Measurements from ENCODE around the gene RASSF7.
A peak's percentile ranks its signal among the peaks of the same experiment; 100 is the strongest.

Gene RASSF7

DNA sequence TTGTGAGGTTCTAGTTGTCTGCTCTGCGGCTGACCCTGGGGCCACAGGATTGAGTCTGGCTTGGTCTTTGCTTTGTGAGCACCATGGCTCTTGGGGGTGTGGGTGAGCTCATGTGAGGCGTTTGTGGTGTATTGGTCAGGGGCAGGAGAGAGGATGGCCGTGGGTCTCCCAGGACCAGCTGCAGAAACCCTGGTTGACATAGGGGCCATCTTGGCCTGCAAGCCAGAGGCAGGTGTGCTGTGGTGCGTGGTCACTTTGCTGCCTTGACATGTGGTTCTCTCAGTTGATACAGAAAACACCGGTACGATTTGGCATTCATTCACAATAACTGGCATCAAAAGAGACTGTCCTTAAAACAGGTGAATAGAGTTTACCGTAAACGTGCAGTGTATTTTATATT lies 26.8 kb downstream of the RASSF7 start:
- no peak for DNase-seq

DNA sequence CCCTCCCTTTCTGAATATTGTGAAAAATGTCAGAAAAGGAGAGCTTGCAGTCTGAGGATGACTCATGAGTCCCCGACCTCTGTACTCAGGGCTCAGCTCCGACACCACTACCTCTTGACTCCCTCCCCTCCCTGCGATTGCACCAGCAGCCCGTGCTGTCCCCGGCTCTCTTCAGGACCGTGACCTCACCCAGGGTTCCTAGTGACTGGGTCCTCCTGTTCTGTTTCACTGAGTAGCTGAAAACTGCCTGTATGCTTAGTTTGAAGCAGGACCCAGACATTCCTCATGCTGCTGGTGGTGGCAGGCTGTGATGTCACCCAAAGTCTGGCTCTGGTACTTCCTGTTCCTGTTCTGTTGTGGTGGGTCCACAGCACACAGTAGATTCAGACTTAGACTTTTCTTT lies 27.2 kb downstream of the RASSF7 start:
- DNase-seq, result peak; percentile 79

DNA sequence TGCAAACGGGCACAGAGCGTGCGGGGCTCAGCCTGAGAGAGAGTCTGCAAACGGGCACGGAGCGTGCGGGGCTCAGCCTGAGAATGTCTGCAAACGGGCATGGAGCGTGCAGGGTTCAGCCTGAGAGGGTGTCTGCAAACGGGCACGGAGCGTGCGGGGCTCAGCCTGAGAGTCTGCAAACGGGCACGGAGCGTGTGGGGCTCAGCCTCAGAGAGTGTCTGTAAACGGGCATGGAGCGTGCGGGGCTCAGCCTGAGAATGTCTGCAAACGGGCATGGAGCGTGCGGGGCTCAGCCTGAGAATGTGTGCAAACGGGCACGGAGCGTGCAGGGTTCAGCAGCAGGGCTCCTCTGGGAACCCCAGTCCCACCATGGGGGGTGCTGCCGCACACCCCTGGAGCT lies 29.0 kb downstream of the RASSF7 start:
- DNase-seq, result no peak

DNA sequence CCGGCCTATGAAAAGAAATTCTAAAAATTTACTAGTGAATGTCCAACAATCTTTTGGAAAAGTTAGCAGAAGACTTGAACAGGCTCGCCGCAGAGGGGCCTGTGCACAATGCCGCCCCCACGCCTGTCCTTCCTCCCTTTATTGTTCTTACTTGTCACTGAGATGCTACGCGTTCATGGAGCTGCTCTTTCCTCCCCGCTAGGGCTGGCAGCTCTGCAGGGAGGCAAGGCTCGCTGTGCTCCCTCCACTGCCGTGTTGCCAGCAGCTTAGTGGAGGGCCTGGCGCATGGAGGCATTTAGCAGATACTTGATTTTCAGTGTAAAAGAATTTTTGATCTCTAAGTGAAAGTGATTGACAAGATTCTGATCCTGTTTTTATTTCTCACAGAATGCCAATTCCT lies 30.2 kb downstream of the RASSF7 start:
- no peak for DNase-seq

DNA sequence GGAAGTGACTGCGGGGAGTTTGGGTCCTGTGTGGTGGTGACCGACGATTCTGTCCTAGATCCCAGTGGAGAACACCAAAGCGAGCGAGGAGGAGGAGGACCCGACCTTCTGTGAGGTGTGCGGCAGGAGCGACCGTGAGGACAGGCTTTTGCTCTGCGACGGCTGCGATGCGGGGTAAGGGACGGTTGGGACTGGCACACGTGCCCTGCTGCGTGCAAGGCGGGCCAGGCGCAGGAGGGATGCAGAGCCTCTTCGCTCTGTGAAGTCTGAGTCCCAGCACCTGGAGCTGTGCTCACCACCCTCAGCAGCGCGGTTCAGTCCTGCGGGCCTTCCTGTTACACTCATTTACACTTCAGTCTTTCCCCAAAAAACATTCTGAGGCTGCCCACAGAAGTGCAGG lies 31.7 kb downstream of the RASSF7 start:
- DNase-seq, result no peak

DNA sequence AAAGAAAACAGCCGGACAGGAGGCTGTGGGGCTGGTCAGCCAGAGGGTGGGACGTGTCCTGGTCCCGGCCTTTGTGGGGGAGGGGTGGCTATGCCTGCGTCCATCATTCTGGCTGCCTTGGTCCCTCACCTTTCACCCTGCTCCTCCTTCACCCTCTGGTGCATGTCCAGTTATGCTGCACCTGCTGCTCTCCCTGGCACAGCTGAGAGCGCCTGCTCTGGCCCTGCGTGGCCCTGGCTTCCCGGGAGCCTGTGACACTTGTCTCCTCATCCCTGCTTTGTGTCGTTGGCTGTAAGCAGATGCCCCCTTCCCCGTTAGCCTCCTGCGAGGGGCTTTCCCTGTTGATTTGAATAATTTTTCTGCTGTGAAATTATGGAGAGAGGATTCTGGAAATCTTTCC lies 32.1 kb downstream of the RASSF7 start:
- DNase-seq, result no peak

DNA sequence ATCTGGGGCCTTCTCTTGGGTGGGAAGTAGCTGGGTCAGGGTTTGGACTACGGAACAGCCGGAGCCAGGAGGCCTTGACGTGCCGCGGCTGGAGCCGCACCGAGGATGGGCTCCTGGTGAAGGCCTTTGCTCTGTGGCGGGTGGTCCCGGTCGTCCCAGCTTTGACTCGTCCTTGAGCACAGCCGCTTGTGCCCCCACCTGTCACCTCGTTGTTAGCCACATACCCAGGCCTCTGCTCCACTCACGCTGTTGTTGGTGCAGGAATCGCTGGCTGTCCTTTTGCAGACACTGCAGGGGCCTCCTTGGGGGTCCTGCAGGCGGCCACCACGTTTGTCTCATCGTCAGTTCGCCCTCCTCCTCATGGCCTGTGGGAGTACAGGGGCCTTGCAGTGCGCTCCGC lies 32.6 kb downstream of the RASSF7 start:
- DNase-seq, result no peak

DNA sequence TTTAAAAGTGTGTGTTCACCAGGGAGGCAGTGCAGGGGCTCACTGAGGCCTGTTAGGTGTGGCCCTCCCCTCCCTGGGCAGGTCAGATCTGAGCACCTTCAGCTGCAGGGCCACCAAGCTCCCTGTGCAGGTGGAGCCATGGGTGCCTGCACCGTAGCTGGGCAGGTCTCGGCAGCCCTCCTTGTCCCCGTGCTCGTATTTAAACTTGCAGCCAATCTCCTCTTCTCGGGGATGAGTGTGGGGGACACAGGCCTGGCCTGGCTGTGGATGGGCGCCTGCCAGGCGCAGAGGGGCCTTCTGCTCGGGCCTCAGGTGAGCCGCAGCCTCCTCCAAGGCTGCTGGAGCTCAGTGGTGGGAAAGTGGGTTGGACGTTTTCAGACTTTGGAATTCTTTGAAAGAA lies 34.6 kb downstream of the RASSF7 start:
- DNase-seq, result no peak

DNA sequence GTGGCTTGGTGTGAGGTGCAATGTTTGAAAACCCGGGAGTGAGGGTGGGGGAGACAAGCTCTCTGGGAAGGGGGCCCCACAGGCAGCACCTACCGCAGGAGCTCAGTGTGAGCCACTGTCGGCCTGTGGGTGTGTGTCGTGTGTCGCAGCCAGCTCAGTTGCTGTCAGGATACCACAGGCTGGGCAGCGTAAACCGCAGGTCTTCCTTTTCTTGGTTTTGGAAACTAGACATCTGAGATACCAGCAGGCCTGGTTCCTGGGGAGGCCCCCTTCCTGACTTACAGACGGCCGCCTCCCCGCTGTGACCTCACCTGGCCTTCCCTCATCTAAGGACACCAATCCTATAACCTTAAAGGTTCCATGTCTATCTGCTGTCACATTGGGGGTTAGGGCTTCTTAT lies 35.6 kb downstream of the RASSF7 start:
- no peak for DNase-seq

DNA sequence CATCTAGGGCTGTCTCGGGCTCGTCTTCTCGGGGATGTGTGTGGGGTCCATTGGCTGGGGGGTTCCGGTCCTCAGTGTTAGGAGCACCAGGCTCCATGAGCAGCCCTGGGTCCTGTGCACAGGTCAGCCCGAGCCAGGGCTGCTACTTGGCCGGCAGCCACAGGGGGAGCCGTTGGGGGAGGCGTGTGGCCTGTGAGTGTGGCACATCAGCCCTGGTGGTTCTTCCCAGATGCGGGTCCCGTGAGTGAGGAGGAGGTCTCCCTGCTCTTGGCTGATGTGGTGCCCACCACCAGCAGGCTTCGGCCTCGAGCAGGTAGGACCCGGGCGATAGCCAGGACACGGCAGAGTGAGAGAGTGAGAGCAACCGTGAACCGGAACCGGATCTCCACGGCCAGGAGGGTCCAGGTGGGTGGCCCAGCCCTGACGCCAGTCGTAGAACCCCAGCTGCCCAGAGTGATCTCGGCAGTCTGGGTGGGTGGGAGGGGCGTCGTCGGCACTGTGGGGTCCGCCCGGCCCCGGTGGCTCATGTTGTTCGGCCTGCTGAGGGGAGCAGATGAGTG lies 36.5 kb downstream of the RASSF7 start:
- no peak for DNase-seq

DNA sequence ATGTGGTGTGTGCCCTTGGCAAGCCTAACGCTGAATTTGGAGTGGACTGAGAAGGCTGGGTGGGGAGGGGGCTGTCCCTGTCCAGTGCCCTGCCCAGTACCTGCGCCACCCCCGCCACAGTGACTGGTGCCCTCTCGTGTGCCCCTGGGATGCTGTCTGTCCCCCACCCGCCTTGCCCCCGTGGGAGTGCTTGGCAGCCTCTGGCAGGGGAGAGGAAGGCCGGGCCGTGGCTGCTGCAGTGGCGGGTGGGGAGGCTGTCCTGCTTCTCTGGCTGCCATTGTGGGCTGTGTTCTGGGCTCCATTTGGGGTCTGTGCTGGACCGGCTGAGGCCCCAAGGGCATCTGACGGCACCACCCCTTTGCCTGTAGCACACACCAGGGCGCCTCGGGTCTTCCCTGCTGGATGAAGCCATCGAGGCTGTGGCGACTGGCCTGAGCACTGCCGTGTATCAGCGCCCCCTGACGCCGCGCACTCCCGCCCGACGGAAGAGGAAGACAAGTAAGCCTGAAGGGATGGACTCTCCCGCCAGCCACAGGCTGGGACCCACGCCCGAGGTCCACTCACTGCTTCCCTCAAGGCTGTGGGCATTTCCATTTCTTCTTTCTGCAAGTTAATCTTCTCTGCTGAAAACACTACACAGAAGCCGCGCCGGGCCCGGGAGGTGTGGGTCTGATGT lies 37.4 kb downstream of the RASSF7 start:
- no peak for DNase-seq

DNA sequence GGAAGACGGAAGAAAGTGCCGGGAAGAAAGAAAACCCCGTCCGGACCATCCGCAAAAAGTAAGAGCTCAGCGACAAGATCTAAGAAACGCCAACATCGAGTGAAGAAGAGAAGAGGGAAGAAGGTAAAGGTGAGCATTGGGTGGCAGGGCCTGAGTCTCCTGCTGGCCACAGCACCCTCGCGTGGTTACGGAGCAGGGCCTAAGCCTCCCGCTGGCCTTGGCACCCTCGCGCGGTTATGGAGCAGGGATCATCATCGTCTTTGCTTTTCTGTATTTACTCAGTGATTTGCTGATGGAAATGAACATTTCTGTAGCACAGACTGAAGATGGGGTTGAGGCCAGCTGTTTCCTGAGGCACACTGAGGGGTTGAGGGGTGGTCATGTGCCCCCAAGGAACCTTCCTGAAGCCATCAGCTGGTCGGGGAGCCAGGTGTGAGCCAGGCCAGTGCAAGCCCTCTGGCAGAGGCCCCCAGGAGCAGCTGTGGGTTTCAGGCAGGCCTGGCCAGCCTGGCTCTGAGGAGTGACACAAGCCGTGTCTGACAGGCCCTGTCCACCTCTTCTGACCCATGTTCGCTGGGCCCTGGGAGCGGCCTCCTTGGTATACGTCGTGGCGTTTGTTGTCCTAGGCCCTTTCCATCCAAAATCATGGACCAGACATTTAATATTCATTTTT lies 40.9 kb downstream of the RASSF7 start:
- no peak for DNase-seq

DNA sequence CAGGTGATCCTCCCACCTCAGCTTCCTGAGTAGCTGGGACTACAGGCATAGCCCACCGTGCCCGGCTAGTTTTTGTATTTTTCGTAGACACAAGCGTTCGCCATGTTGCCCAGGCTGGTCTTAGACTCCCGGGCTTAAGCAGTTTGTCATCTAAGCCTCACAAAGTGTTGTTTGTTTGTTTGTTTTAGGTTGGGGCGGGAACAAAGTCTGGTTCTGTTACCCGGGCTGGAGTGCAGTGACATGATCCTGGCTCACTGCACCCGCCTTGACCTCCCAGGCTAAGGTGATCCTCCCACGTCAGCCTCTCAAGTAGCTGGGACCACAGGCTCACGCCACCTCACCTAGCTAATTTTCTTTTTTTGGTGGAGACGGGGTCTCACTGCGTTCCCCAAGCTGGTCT lies 42.4 kb downstream of the RASSF7 start:
- no peak for DNase-seq

DNA sequence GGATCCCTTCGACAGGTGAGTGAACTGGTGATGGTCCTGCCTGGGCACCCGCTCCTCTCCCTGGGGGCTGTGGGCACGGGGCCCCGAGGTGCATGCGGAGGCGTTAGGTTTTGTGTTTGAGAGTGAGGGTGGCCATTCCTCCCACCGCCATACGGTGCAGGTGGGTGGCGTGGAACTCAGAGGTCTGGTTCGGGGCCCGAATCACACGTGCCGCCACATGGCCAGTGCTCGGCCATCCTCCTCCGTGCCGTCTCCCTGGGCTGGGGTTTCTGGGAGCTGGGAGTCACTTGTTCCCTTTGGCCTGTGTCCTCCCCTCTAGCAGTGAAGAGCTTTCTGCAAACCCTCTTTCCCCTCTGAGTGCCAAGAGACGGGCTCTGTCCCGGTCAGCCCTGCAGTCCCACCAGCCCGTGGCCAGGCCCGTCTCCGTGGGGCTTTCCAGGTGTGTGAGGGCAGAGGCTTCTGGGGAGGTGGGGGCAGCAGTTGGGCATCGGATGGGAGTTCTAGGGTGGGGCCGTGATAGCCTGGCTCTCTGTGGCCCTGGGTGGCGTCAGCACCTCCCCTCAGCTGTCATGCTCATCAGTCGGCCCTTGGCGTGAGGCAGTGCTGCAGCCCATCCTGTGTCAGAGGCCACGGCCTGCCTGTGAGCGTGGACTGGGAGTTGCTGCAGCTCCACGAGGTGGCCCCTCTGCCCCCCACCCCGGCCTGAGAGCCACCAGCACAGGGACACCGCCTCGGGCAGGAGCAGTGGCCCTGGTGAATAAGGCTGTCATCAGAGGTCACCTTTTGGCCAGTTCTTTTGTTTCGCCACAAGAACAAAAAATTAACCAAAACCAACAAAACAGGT lies 44.7 kb downstream of the RASSF7 start:
- DNase-seq, result no peak

DNA sequence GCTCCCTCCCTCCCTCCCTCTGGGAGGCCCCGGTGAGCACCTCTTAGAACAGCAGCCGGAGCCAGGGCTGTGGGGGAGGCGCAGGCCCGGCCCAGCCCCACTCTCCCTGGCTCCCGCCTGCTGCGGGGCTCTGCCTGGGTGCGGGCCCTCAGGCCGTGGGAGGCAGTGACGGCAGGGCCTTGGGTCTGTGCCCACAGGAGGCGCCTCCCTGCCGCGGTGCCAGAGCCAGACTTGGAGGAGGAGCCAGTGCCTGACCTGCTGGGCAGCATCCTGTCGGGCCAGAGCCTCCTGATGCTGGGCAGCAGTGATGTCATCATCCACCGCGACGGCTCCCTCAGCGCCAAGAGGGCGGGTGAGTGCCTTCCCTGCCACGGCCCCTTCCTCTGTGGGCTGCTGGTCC lies 45.5 kb downstream of the RASSF7 start:
- DNase-seq, result no peak

DNA sequence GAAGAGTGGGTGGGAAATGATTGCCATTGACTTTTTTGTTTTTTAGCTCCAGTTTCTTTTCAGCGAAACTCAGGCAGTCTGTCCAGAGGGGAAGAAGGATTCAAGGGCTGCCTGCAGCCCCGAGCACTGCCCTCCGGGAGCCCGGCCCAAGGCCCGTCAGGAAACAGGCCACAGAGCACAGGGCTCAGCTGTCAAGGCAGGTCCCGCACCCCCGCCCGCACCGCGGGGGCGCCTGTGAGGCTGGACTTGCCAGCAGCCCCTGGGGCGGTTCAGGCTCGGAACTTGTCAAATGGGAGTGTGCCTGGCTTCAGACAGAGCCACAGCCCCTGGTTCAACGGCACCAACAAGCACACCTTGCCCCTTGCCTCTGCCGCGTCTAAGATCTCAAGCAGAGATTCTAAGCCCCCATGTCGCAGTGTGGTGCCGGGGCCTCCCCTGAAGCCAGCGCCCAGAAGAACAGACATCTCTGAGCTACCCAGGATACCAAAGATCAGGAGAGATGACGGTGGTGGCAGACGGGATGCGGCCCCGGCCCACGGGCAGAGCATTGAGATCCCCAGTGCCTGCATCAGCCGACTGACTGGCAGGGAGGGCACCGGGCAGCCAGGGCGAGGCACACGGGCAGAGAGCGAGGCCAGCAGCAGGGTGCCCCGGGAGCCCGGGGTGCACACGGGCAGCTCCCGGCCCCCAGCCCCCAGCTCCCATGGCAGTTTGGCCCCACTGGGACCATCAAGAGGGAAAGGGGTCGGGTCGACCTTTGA lies 46.4 kb downstream of the RASSF7 start:
- DNase-seq, result no peak

DNA sequence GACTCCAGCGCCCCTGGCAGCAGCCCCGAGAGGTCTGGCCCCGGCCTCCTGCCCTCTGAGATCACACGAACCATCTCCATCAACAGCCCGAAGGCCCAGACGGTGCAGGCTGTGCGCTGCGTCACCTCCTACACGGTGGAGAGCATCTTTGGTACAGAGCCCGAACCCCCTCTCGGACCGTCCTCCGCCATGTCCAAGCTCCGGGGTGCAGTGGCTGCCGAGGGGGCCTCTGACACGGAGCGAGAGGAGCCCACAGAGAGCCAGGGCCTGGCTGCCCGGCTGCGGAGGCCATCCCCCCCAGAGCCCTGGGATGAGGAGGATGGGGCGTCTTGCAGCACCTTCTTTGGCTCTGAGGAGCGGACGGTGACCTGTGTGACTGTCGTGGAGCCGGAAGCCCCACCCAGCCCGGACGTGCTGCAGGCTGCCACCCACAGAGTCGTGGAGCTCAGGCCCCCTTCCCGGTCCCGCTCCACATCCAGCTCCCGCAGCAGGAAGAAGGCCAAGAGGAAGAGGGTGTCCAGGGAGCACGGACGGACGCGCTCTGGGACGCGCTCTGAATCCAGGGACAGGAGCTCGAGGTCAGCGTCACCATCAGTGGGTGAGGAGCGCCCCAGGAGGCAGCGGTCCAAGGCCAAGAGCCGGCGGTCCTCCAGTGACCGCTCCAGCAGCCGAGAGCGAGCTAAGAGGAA lies 47.3 kb downstream of the RASSF7 start:
- no peak for DNase-seq

DNA sequence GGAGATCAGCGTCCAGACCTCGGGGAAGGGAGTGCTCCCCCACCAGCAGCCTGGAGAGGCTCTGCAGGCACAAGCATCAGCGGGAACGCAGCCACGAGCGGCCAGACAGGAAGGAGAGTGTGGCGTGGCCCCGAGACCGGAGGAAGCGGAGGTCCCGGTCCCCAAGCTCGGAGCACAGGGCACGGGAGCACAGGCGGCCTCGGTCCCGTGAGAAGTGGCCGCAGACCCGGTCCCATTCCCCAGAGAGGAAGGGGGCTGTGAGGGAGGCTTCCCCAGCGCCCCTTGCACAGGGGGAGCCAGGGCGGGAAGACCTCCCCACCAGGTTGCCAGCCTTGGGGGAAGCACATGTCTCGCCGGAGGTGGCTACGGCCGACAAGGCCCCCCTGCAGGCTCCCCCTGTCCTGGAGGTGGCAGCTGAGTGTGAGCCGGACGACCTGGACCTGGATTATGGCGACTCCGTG lies 48.1 kb downstream of the RASSF7 start:
- DNase-seq, result no peak

DNA sequence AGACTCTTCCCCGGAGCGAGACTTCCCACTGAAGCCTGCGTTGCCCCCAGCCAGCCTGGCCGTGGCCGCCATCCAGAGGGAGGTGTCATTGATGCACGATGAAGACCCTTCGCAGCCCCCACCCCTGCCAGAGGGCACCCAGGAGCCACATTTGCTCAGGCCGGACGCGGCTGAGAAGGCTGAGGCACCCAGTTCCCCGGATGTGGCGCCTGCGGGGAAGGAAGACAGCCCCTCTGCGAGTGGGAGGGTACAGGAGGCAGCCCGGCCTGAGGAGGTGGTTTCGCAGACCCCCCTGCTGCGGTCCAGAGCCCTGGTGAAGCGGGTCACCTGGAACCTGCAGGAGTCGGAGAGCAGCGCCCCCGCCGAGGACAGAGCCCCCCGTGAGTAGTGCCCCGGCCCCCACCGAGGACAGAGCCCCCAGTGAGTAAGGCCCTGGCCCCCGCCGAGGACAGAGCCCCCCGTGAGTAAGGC lies 48.6 kb downstream of the RASSF7 start:
- DNase-seq, result no peak

DNA sequence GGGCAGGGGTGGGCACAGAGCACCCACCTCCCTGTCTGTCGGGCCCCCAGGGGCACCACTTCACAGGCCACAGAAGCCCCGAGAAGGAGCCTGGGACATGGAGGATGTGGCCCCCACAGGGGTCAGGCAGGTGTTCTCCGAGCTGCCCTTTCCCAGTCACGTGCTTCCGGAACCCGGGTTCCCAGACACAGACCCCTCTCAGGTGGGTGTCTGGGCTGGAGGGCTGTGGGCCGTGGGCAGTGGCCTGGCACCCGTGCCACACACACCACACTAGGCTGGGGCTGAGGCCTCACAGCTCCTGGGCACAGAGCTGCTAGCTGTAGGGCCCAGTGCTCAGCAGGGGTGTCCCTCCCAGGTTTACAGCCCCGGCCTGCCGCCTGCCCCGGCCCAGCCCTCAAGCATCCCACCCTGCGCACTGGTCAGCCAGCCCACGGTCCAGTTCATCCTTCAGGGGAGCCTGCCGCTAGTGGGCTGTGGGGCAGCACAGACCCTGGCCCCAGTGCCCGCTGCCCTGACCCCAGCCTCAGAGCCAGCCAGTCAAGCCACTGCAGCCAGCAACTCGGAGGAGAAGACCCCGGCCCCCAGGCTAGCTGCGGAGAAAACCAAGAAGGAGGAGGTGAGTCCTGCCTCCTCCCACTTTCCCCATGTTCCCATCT lies 49.5 kb downstream of the RASSF7 start:
- no peak for DNase-seq

Data from activated CD8-positive, alpha-beta memory T cell treated with anti-CD3 and anti-CD28 coated beads, Interleukin-2, amount 50 U/mL, for 4 hours (primary cell).